GM19238 (cell line): ENCODE results near the gene LONRF2.
"Not testable (repeated sequence)": the region's sequence is repeated elsewhere in the genome, so short reads cannot be mapped to it uniquely, and the experiment has no call there.

ENCODE experiments used
- DNase-seq: peaks from one replicate; pipeline ENCODE4 v3.0.0; 2011; ENCODE audit warnings: low spot score; ENCODE audit not compliant: insufficient read length

Gene LONRF2

GRCh38 chr2:100321866-100322820, at the start of gene LONRF2:
TSS of gene LONRF2 (minus strand) at chr2:100322501. CDS start at chr2:100322093, 408 bp downstream.
- DNase-seq: no peak

- no peak for DNase-seq
These were observed 44.9 kb upstream of the LONRF2 start for GRCh38 chr2:100367163-100367562.

- no peak for DNase-seq
These were observed 43.1 kb upstream of the LONRF2 start for GRCh38 chr2:100365434-100365833.

GRCh38 chr2:100362269-100362668, 40.0 kb upstream of the LONRF2 start:
- DNase-seq: not testable (repeated sequence)

- no peak for DNase-seq
These were observed 37.3 kb upstream of the LONRF2 start for GRCh38 chr2:100359576-100359975.

GRCh38 chr2:100358554-100358953, 36.3 kb upstream of the LONRF2 start:
- no peak for DNase-seq

GRCh38 chr2:100352521-100352920, 30.2 kb upstream of the LONRF2 start:
- no peak for DNase-seq

- no peak for DNase-seq
These were observed 28.4 kb upstream of the LONRF2 start for GRCh38 chr2:100350661-100351185.

GRCh38 chr2:100345144-100345543, 22.8 kb upstream of the LONRF2 start:
- not testable (repeated sequence) for DNase-seq

GRCh38 chr2:100344433-100344832, 22.1 kb upstream of the LONRF2 start:
- DNase-seq: no peak

GRCh38 chr2:100342466-100342865, 20.2 kb upstream of the LONRF2 start:
- DNase-seq: not testable (repeated sequence)

GRCh38 chr2:100339823-100340222, 17.5 kb upstream of the LONRF2 start:
- DNase-seq: no peak

GRCh38 chr2:100334929-100335328, 12.6 kb upstream of the LONRF2 start:
- no peak for DNase-seq

GRCh38 chr2:100327742-100328141, 5.4 kb upstream of the LONRF2 start:
- no peak for DNase-seq

GRCh38 chr2:100321179-100321865, 979 bp downstream of the LONRF2 start:
- DNase-seq: no peak

GRCh38 chr2:100320547-100321178, 1.6 kb downstream of the LONRF2 start:
- no peak for DNase-seq

- DNase-seq: no peak
These were observed 4.7 kb downstream of the LONRF2 start for GRCh38 chr2:100317634-100318033.

GRCh38 chr2:100309973-100310719, 12.2 kb downstream of the LONRF2 start:
- no peak for DNase-seq

GRCh38 chr2:100309311-100309710, 13.0 kb downstream of the LONRF2 start:
- DNase-seq: no peak

GRCh38 chr2:100303744-100304143, 18.6 kb downstream of the LONRF2 start:
- DNase-seq: no peak

- DNase-seq: no peak
These were observed 19.8 kb downstream of the LONRF2 start for GRCh38 chr2:100302585-100302892.
